H1 (cell line): ENCODE results near the gene RNF212. TPM values are rescaled to one million over a fixed set of nuclear protein-coding genes. Genes with fewer than 3 reads are reported as not detected.

Experiments used
- RAD21 ChIP-seq, 2 experiments: IDR thresholded peaks in 1 of 2; conservative IDR thresholded peaks in 1 of 2; 2 replicates each; pipeline ENCODE4 v1.6.1; 2011; ENCODE audit warnings: low read depth in 2 of 2, low read length in 2 of 2, improper control_type of control experiment in 1 of 2, inconsistent platforms in 1 of 2, mild to moderate bottlenecking in 1 of 2, moderate library complexity in 1 of 2
- RFX5 ChIP-seq: IDR thresholded peaks from 2 replicates; pipeline ENCODE4 v1.6.1; 2011; ENCODE audit warnings: low read depth, low read length, improper control_type of control experiment, borderline replicate concordance
- SIN3A ChIP-seq, 2 experiments: IDR thresholded peaks in 1 of 2; conservative IDR thresholded peaks in 1 of 2; 2 replicates each; pipeline ENCODE4 v1.6.1; 2011 to 2012; ENCODE audit warnings: low read length in 2 of 2, improper control_type of control experiment in 1 of 2, low read depth in 1 of 2, mild to moderate bottlenecking in 1 of 2
- SRF ChIP-seq: IDR thresholded peaks from 2 replicates; pipeline ENCODE4 v1.6.1; 2011; ENCODE audit warnings: mild to moderate bottlenecking, low read depth, low read length, moderate library complexity
- SUZ12 ChIP-seq: fragments of 200-600 bp; sonication (generic); IDR thresholded peaks from 2 replicates; pipeline ENCODE4 v1.6.1; 2012; ENCODE audit warnings: mild to moderate bottlenecking, inconsistent platforms, low read length, moderate library complexity, mixed read lengths
- ZNF274 ChIP-seq: IDR thresholded peaks from 2 replicates; pipeline ENCODE4 v1.7.0; 2012; ENCODE audit warnings: low read length, borderline replicate concordance; ENCODE audit errors: extremely low read depth
- polyA plus RNA-seq, 7 experiments: library from polyadenylated mRNA; depleted of rRNA in 3 of 7; stranded (reverse) in 5 of 7; unstranded in 2 of 7; fragments of >200 nt in 5 of 7; fragments of 200-250 nt in 2 of 7; gene quantifications; 1 replicate in 5 of 7; 2 replicates in 1 of 7; 4 replicates in 1 of 7; pipeline versions ENCODE4 v1.2.1 to v1.2.3, GENCODE V29; 2011 to 2013; ENCODE audit warnings: missing spikeins in 2 of 7, mixed read lengths in 2 of 7
- total RNA-seq: library from RNA; stranded (reverse); fragmentation: NEBNext Ultra II Directional; extraction: Animal tissue kit (Norgen Biotek cat#: 25700); gene quantifications from 2 replicates; pipeline ENCODE4 v1.2.1, GENCODE V29; 2021
- TF ChIP-seq, protein P1 (sequence below): fragments of 300-600 bp; sonication (generic); IDR thresholded peaks from 2 replicates; pipeline ENCODE4 v1.7.1; 2012; ENCODE audit warnings: low read length, moderate library complexity, mild to moderate bottlenecking, inconsistent platforms; ENCODE audit not compliant: insufficient replicate concordance
- TF ChIP-seq, protein P2 (sequence below): IDR thresholded peaks from 2 replicates; pipeline ENCODE4 v1.6.1; 2012; ENCODE audit warnings: inconsistent platforms
- TF ChIP-seq, protein P3 (sequence below): IDR thresholded peaks from 2 replicates; pipeline ENCODE4 v1.6.1; 2011; ENCODE audit warnings: low read depth, mild to moderate bottlenecking, low read length; ENCODE audit not compliant: insufficient read depth

Gene RNF212
- total and polyA plus RNA-seq, 2 of the 8 experiments (the other 6 are each of a cell fraction or from before 2014, with no cell fraction given): 3.4 to 5.4 TPM

DNA sequence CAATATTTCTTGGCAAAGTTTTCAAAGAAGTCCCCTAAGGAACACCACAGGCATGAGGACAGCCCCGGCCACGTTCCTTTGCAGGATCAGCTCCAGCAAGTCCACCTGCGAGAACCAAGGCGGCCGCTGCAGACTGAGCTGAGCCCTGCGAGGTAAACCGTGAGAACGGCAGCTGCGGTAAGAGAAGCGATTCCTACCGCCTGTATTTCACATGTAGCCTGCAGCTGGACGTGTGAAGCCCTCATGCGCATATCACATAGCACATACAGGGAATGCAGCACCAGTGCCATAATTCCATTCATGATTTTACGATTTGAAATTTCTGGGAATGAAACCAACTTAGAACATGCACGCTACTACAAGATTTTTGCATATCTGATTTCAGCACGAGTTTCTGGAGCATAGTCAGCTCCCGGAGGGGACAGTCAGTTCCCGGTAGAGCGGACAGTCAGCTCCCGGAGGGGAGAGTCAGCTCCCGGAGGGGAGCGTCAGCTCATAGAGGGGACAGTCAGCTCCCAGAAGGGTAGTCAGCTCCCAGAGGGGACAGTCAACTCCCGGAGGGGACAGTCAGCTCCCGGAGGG is 60.2 kb downstream of the RNF212 start (continued):
- TF ChIP-seq, protein P1, sequence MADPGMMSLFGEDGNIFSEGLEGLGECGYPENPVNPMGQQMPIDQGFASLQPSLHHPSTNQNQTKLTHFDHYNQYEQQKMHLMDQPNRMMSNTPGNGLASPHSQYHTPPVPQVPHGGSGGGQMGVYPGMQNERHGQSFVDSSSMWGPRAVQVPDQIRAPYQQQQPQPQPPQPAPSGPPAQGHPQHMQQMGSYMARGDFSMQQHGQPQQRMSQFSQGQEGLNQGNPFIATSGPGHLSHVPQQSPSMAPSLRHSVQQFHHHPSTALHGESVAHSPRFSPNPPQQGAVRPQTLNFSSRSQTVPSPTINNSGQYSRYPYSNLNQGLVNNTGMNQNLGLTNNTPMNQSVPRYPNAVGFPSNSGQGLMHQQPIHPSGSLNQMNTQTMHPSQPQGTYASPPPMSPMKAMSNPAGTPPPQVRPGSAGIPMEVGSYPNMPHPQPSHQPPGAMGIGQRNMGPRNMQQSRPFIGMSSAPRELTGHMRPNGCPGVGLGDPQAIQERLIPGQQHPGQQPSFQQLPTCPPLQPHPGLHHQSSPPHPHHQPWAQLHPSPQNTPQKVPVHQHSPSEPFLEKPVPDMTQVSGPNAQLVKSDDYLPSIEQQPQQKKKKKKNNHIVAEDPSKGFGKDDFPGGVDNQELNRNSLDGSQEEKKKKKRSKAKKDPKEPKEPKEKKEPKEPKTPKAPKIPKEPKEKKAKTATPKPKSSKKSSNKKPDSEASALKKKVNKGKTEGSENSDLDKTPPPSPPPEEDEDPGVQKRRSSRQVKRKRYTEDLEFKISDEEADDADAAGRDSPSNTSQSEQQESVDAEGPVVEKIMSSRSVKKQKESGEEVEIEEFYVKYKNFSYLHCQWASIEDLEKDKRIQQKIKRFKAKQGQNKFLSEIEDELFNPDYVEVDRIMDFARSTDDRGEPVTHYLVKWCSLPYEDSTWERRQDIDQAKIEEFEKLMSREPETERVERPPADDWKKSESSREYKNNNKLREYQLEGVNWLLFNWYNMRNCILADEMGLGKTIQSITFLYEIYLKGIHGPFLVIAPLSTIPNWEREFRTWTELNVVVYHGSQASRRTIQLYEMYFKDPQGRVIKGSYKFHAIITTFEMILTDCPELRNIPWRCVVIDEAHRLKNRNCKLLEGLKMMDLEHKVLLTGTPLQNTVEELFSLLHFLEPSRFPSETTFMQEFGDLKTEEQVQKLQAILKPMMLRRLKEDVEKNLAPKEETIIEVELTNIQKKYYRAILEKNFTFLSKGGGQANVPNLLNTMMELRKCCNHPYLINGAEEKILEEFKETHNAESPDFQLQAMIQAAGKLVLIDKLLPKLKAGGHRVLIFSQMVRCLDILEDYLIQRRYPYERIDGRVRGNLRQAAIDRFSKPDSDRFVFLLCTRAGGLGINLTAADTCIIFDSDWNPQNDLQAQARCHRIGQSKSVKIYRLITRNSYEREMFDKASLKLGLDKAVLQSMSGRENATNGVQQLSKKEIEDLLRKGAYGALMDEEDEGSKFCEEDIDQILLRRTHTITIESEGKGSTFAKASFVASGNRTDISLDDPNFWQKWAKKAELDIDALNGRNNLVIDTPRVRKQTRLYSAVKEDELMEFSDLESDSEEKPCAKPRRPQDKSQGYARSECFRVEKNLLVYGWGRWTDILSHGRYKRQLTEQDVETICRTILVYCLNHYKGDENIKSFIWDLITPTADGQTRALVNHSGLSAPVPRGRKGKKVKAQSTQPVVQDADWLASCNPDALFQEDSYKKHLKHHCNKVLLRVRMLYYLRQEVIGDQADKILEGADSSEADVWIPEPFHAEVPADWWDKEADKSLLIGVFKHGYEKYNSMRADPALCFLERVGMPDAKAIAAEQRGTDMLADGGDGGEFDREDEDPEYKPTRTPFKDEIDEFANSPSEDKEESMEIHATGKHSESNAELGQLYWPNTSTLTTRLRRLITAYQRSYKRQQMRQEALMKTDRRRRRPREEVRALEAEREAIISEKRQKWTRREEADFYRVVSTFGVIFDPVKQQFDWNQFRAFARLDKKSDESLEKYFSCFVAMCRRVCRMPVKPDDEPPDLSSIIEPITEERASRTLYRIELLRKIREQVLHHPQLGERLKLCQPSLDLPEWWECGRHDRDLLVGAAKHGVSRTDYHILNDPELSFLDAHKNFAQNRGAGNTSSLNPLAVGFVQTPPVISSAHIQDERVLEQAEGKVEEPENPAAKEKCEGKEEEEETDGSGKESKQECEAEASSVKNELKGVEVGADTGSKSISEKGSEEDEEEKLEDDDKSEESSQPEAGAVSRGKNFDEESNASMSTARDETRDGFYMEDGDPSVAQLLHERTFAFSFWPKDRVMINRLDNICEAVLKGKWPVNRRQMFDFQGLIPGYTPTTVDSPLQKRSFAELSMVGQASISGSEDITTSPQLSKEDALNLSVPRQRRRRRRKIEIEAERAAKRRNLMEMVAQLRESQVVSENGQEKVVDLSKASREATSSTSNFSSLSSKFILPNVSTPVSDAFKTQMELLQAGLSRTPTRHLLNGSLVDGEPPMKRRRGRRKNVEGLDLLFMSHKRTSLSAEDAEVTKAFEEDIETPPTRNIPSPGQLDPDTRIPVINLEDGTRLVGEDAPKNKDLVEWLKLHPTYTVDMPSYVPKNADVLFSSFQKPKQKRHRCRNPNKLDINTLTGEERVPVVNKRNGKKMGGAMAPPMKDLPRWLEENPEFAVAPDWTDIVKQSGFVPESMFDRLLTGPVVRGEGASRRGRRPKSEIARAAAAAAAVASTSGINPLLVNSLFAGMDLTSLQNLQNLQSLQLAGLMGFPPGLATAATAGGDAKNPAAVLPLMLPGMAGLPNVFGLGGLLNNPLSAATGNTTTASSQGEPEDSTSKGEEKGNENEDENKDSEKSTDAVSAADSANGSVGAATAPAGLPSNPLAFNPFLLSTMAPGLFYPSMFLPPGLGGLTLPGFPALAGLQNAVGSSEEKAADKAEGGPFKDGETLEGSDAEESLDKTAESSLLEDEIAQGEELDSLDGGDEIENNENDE: no peak
- TF ChIP-seq, protein P2, sequence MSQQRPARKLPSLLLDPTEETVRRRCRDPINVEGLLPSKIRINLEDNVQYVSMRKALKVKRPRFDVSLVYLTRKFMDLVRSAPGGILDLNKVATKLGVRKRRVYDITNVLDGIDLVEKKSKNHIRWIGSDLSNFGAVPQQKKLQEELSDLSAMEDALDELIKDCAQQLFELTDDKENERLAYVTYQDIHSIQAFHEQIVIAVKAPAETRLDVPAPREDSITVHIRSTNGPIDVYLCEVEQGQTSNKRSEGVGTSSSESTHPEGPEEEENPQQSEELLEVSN: no peak
- TF ChIP-seq RFX5 (no peak), SUZ12 (no peak), RAD21 (IDR thresholded peaks at IDR 0.05 in 1 of 2, conservative IDR thresholded peaks at IDR 0.05 in 1 of 2; ENCODE audit: low read depth in 2 of 2, low read length in 2 of 2) (no peak), SRF (no peak), ZNF274 (no peak), SIN3A (conservative IDR thresholded peaks at IDR 0.05 in 1 of 2, IDR thresholded peaks at IDR 0.05 in 1 of 2; ENCODE audit: low read depth in 1 of 2, low read length in 2 of 2) (no peak)
- TF ChIP-seq, protein P3, sequence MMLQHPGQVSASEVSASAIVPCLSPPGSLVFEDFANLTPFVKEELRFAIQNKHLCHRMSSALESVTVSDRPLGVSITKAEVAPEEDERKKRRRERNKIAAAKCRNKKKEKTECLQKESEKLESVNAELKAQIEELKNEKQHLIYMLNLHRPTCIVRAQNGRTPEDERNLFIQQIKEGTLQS: no peak
